UCSD-AML1 (cell line): ENCODE measurements around the gene LRRC8A.
A peak's percentile ranks its signal among the peaks of the same experiment; 100 is the strongest.
"Not testable (repeated sequence)": the region's sequence is repeated elsewhere in the genome, so short reads cannot be mapped to it uniquely, and the experiment has no call there.

Source experiments
- DNase-seq: peaks from one replicate; lab custom pipeline; 2025; ENCODE audit not compliant: unreplicated experiment; lab: John Stamatoyannopoulos, UW

LRRC8A gene

GRCh38 chr9:128863647-128864046 is 18.3 kb upstream of the LRRC8A start:
- DNase-seq, result peak; percentile 80

- DNase-seq, result no peak
Measured at GRCh38 chr9:128870128-128870940, 11.6 kb upstream of the LRRC8A start.

GRCh38 chr9:128870941-128871265 is 11.0 kb upstream of the LRRC8A start:
- not testable (repeated sequence) for DNase-seq

DNA sequence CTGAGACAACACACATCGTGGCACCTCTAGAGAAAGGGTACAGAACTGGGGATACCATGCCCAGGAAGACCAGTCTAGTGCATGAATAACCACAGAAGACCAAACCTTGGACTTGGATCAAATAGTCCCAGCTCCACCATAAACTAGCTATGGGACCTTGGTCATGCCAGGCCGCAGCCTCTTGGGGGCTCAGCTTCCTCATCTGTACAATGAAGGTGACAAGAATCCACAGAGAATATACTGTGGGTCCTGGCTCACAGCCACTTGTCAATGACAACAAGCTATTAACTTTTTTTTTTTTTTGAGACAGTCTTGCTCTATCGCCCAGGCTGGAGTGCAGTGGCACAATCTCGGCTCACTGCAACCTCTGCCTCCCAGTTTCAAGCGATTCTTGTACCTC is 4.1 kb upstream of the LRRC8A start:
- peak; percentile 20 for DNase-seq

DNA sequence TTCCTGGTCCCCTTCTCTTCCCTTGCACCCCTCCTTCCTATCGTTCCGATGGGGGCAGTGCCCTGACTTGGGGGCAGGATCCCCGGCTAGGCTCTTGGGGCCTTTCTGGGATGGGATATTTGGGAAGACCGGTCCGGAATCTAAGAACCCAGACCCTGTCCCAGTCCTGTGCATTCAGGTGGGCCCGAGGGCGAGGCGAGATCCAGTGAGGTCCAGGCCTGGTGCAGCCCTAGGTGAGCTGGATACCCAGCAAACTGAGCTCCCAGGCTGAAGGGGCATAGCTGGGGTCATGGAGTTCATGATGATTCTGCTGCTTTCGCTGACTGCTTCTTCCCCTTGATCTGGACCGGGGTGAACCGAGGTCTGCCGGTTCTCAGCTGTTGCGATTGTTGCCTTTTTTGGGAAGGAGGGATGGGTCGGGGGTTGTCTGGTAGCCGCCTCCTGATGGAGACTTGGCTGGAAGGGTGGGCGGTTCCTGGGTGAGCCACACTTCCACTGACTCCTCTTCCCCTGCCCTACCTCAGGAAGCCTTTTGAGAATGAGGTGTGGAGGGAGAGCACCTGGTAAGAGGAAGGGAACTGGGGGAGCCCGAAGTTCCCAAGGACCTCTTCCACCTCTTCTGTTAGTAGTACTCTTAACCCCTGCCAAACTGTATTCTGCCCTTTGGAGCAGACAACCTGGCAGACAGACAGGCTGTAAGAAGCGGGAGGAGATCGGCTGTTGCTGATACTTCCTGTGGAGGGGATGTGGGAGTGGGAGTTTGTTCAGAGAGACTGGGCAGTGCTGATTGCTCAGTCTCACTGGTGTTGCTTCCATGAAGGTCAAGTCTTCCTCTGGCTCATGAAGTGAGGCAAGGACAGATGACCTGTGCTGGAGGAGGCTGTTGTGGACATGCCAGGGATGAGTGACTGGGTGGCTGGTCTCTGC is 1.0 kb downstream of the LRRC8A start:
- peak; percentile 40 for DNase-seq

DNA sequence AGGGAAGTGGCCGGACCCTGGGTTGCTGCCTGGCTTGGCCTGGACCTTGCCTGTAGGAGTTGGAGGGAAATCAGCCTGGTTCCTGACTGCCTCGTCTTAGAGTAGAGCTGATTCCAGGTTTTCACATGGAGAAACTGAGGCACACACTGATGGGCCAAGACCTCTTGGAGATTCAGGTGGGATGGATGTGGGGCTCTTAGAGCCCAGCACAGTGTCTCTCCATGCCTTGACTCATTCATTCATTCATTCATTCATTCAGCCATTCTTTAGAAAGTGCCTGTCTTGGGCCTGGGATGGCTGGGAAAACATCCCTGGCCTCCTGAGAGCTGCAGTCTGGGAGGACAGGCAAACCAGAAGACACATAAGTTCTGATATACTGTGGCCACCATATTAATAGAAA is 2.2 kb downstream of the LRRC8A start:
- DNase-seq, result no peak

- no peak for DNase-seq
Measured at GRCh38 chr9:128885376-128885775, 3.4 kb downstream of the LRRC8A start.

- no peak for DNase-seq
Measured at GRCh38 chr9:128885798-128886197, 3.9 kb downstream of the LRRC8A start.

GRCh38 chr9:128886211-128886891 is 4.4 kb downstream of the LRRC8A start:
- DNase-seq, result peak; percentile 18

- no peak for DNase-seq
Measured at GRCh38 chr9:128887049-128887448, 5.1 kb downstream of the LRRC8A start.

GRCh38 chr9:128887914-128888350 is 6.0 kb downstream of the LRRC8A start:
- peak; percentile 31 for DNase-seq

DNA sequence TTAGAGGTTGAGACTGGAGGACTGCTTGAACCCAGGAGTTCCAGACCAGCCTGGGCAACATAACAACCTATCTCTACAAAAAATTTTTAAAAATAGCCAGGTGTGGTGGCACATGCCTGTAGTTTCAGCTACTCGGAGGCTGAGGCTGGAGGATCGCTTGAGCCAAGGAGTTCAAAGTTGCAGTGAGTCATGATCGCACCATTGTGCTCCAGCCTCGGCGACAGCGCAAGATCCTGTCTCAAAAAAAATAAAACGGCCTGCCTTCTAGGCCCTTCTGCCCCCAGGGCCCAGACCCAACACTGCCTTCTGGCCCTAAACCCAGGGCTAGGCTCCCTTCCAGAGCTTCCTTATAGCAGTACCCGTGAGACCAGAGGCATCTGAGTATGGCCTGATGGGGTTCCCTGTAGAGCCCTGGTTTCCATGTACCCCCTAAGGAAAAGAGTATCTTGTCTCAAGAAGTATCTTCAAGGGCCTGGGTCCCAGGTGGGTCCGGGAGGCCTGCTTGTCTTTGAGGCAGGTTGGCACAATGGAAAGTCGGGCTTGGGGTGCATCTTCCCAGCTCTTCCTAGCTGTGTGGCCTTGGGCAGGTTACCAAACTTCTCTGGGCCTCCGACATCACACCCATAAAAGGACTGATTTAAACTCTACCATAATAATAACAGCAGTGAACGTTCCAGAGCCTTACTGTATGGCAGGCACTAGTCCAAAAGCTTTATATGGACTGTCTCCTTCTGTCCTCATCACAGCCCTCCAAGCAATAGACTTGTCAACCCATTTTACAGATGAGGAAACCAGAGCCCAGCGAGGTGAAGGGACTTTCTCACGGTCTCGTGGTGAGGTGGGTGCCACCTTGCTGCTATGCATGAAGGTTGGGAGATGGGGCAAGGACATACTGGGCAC is 9.6 kb downstream of the LRRC8A start:
- DNase-seq, result no peak

GRCh38 chr9:128892221-128892921 is 10.4 kb downstream of the LRRC8A start:
- DNase-seq, result no peak

DNA sequence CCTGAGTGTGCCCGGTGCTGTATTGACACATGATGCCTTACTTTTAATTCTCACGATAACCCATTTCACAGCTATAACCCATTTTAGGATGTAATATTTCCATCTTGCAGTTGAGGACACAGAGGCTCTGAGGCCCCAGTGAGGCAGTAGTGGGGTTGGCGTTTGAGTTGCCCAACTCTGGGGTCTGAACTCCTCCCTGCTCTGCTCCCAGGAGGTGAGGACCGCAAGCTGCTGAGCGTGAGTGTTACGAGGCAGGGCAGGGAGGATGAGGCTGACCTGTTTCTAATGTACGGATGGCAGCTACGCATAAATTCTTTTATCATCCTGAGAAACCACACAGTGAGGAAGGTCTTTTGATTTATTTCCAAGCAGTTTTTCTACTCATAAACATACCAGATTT is 11.4 kb downstream of the LRRC8A start:
- DNase-seq, result no peak

- DNase-seq, result no peak
Measured at GRCh38 chr9:128894764-128895163, 12.8 kb downstream of the LRRC8A start.

DNA sequence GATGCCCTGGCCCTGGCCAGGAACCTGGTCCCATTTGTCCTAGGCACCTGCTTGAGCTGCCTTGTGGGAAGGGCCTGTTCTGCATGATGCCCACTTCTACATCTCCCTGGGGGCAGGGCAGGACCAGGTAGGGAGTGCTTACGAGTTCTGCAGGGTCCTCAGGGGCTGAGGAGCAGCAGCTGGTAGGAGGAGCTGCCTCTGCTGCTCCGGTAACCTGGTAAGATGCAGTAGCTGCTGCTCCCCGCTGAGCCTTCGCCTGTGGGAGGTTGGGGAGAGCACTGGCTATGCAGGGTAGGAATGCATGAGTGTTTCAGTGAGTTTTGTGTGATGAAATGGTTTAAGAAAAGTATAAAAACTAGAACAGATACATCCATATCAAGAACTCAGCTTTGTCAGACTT is 13.6 kb downstream of the LRRC8A start:
- DNase-seq, result no peak

DNA sequence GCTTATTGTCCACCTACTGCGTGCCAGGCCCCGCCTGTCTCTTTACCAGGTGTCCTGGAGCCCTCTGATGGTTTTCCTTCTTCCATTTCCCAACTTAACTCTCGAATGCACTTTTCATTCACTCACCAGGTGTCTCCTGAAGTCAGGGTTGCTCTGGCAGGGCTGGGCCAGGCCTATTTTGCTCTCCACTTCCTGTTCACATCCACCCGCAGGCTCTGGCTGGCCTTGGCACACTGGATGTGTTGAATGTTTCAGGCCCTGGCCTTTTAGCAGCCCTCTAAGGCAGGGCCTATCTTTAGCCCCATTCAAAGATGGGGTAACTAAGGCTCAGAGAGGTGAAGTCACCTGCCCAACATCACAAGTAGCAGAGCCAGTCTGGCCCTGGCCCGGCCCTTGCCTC is 16.4 kb downstream of the LRRC8A start:
- DNase-seq, result no peak

- no peak for DNase-seq
Measured at GRCh38 chr9:128898845-128899565, 17.1 kb downstream of the LRRC8A start.
